Naive B cell (primary cell): ENCODE data around the gene C1QTNF8. TPM values are rescaled to one million over a fixed set of nuclear protein-coding genes. Genes with fewer than 3 reads are reported as not detected.

ENCODE experiments used
- ATAC-seq, 2 donors: fragments of 150-1000 bp; cut with Tn5 transposase; 2 replicates each; pipeline ENCODE4 v1.10.0; 2021; ENCODE audit warnings: low read depth in 2 of 2, mild to moderate bottlenecking in 2 of 2, moderate library complexity in 2 of 2
- DNase-seq: peaks from one replicate; pipeline ENCODE4 v3.0.0; 2022
- H3K27ac Mint-ChIP-seq, 6 donors: one replicate each; pipeline ENCODE4 v1.8.0; 2020 to 2022; ENCODE audit warnings: mild to moderate bottlenecking in 6 of 6, mixed read lengths in 6 of 6, moderate library complexity in 5 of 6, inconsistent platforms in 2 of 6
- H3K27me3 Mint-ChIP-seq, 3 donors: one replicate each; pipeline ENCODE4 v1.8.0; 2021 to 2022; ENCODE audit warnings: mixed read lengths in 3 of 3, mild to moderate bottlenecking in 1 of 3
- H3K36me3 Mint-ChIP-seq, 2 donors: one replicate each; pipeline ENCODE4 v1.8.0; 2020 to 2022; ENCODE audit warnings: mixed read lengths in 2 of 2, inconsistent platforms in 1 of 2, mild to moderate bottlenecking in 1 of 2
- H3K4me1 Mint-ChIP-seq, 3 donors: one replicate each; pipeline ENCODE4 v1.8.0; 2020 to 2022; ENCODE audit warnings: mixed read lengths in 3 of 3, inconsistent platforms in 1 of 3, mild to moderate bottlenecking in 1 of 3, moderate library complexity in 1 of 3
- H3K4me3 Mint-ChIP-seq, 8 donors: one replicate each; pipeline ENCODE4 v1.8.0; 2020 to 2022; ENCODE audit warnings: mild to moderate bottlenecking in 8 of 8, mixed read lengths in 8 of 8, moderate library complexity in 8 of 8, inconsistent platforms in 2 of 8
- H3K9me3 Mint-ChIP-seq, 7 donors: one replicate each; pipeline ENCODE4 v1.8.0; 2020 to 2022; ENCODE audit warnings: mixed read lengths in 7 of 7, mild to moderate bottlenecking in 5 of 7, inconsistent platforms in 2 of 7, moderate library complexity in 1 of 7
- polyA plus RNA-seq, 6 donors: library from polyadenylated mRNA; unstranded; fragments of 300-500 nt; fragmentation: Illumina TruSeq; gene quantifications; one replicate each; pipeline ENCODE4 v1.2.3, GENCODE V29; 2021; ENCODE audit warnings: low read depth in 6 of 6

C1QTNF8 gene
- polyA plus RNA-seq, 6 donors from 2014 or later, result not detected

DNA sequence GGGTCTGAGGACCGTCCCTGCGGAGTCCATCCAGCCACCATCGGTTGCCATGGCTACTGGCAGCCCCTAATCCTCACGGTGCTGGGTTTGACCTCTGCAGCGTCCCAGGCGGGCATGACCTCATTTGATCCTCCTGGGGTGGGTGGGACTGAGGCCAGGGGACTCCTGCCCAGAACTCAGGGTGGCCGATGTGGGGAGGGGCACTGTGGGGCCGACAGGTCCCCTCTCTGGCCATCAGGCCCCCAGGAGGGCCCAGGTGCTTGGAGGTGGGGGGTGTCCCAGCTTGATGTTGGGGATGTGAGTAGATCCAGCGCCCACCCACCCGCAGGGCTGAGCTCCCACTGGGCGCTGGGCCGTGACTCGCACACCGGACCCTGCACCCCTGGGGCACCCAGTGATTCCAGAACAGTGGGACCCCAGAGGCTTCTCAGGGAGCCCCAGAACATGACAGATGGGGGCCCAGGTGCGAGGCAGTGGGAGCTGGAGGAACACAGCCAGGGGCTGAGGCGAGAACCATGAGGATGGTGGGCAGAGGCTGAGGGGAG is 25.1 kb downstream of the C1QTNF8 start:
- Mint-ChIP-seq H3K36me3 (no peaks in the 10 kb centered on the region), H3K27ac (no peak overlapping the region), H3K4me1 (peaks cover 0 to 6% (median 0%) of the 10 kb centered on the region in 3 donors), H3K4me3 (no peak overlapping the region), H3K9me3 (peaks cover 0 to 3% (median 0%) of the 10 kb centered on the region in 7 donors), H3K27me3 (peaks cover 4 to 52% (median 22%) of the 10 kb centered on the region in 3 donors)
- ATAC-seq (no peak), DNase-seq (no peak)

DNA sequence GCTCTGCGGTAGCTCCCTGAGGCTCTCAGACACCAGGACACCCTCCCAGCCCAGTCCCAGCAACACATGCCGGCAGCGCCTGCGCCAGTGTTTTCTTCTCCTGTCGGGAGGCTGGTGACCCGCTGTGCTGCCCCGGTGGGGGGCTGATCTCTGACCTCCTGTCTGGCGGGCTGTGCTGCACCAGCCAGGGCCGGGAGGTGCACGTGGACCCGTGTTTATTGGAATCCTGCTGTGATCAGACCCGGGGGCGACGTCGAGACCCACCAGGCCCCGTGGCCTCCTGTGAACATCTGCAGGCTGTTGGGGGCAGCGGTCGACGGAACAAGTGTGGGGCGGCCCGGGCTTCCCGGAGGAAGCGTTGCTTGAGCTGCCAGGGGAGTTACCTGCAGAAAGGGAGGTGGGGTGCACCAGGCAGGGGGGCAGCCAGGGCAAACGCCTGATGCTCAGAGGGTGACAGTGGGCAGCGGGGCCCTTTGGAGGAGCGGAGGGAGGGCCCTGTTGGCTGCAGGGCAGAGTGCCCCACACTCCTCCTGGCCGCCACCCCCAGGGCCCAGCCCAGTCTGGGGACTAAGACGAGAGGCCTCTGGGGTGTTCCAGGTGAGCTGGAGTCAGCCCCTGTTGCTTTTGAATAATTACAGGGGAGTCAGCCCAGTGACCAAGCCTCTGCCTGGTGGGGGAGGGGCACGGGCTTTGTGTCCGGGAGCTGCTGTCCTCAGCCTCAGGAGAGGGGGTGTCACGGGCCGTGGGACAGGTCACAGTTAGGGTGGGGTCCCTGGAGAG is 25.8 kb downstream of the C1QTNF8 start:
- peaks cover 0 to 3% (median 0%) of the 10 kb centered on the region in 7 donors for H3K9me3 Mint-ChIP-seq
- DNase-seq, result no peak
- H3K27me3 Mint-ChIP-seq, result peaks cover 4 to 55% (median 26%) of the 10 kb centered on the region in 3 donors
- H3K4me3 Mint-ChIP-seq, result peak overlapping the region in 1 of 8 donors; percentile 35
- peaks cover 0 to 6% (median 0%) of the 10 kb centered on the region in 3 donors for H3K4me1 Mint-ChIP-seq
- ATAC-seq, result no peak
- no peak overlapping the region for H3K27ac Mint-ChIP-seq
- no peaks in the 10 kb centered on the region for H3K36me3 Mint-ChIP-seq

DNA sequence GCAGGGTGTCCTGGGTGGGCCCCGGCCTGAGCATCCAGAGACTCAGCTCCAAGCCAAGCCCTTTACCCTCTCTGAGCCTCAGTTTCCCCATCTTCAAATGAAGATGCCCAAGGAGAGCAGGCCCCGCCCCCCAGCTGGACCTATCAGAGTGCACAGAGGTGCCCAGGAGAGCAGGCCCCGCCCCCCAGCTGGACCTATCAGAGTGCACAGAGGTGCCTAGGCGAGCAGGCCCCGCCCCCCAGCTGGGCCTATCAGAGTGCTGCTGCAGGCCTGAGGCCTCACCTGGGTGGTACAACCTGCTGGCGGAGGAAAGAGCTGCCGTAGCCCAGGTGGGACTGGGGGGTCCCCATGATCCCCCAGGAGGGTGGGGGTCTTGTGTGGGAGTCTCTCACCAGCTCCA is 26.9 kb downstream of the C1QTNF8 start:
- ATAC-seq (no peak), DNase-seq (no peak)
- H3K4me3 Mint-ChIP-seq, result no peak overlapping the region
- no peak overlapping the region for H3K27ac Mint-ChIP-seq
- peaks cover 4 to 63% (median 35%) of the 10 kb centered on the region in 3 donors for H3K27me3 Mint-ChIP-seq
- peaks cover 0 to 3% (median 0%) of the 10 kb centered on the region in 7 donors for H3K9me3 Mint-ChIP-seq
- no peaks in the 10 kb centered on the region for H3K36me3 Mint-ChIP-seq
- H3K4me1 Mint-ChIP-seq, result peaks cover 0 to 6% (median 0%) of the 10 kb centered on the region in 3 donors

DNA sequence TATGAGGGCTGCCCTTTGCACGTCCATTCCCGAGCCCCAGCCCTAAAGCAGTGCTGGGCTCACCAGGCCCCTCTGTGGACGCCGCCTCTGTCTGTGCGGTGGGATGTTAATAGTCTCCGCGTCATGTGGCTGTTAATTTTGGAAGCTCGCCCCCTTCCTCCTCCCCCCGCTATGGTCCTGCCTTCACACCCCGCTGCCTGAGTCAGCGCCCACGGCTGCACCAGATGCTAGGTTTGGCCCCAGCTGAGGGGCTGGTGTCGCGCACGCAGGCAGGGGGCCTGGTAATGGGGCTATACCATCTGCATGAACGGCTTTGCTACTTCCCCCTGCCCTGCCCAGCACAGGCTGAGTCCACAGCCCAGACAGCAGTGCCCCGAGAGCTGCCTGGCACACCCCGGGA is 27.6 kb downstream of the C1QTNF8 start:
- Mint-ChIP-seq H3K9me3 (peaks cover 0 to 3% (median 0%) of the 10 kb centered on the region in 7 donors), H3K4me3 (no peak overlapping the region), H3K4me1 (peaks cover 0 to 6% (median 0%) of the 10 kb centered on the region in 3 donors), H3K36me3 (no peaks in the 10 kb centered on the region), H3K27me3 (peaks cover 9 to 69% (median 42%) of the 10 kb centered on the region in 3 donors), H3K27ac (no peak overlapping the region)
- DNase-seq, result no peak
- no peak for ATAC-seq

DNA sequence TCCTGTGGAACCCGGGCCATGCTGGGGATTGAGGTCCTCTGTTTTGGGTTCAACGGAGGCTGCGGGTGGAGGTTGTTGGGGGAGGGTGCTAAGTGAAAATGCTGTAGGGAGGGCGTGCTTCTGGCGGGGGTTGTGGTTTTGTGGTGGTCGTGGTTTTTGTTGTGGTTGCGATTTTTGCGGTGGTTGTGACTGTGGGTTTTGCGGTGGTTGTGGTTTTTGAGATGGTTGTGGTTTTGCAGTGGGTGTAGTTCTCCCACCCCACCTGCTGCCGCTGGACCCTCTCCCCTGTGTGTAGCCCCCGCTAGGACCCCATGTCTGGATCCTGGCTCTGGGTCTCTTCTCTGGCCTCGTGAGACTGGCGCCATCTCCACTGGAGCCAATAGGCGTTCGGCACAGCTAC is 28.4 kb downstream of the C1QTNF8 start:
- H3K9me3 Mint-ChIP-seq, result peaks cover 0 to 3% (median 0%) of the 10 kb centered on the region in 7 donors
- ATAC-seq, result no peak
- peaks cover 9 to 77% (median 43%) of the 10 kb centered on the region in 3 donors for H3K27me3 Mint-ChIP-seq
- no peak for DNase-seq
- H3K4me3 Mint-ChIP-seq, result no peak overlapping the region
- H3K36me3 Mint-ChIP-seq, result no peaks in the 10 kb centered on the region
- peaks cover 0 to 6% (median 0%) of the 10 kb centered on the region in 3 donors for H3K4me1 Mint-ChIP-seq
- peak overlapping the region in 1 of 6 donors; percentile 74 for H3K27ac Mint-ChIP-seq

DNA sequence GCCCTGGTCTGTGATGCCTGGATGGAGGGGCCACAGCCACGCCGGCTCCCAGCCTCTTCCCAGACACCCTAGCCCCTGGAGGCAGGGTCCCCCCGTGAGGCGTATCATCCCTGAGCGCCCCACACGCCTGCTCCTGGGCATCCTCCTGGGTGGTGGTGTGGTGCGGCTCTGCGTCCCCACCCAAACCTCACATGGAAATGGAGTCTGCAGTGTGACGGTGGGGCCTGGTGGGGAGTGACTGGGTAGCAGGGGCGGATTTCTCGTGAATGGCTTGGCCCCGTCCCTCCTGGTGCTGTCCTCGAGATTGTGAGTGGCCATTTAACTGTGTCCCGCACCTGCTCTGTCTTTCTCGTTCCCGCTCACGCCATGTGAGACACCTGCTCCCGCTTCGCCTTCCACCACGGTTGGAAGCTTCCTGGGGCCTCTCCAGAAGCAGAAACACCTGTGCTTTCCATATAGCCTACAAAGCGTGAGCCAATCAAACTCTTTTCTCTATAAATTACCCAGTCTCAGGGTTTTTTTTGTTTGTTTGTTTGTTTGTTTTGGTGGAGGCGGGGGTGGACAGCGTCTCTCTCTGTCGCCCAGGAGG is 29.4 kb downstream of the C1QTNF8 start:
- H3K4me3 Mint-ChIP-seq, result no peak overlapping the region
- ATAC-seq (no peak), DNase-seq (no peak)
- no peaks in the 10 kb centered on the region for H3K36me3 Mint-ChIP-seq
- H3K27ac Mint-ChIP-seq, result no peak overlapping the region
- peaks cover 9 to 79% (median 43%) of the 10 kb centered on the region in 3 donors for H3K27me3 Mint-ChIP-seq
- peaks cover 0 to 6% (median 0%) of the 10 kb centered on the region in 3 donors for H3K4me1 Mint-ChIP-seq
- H3K9me3 Mint-ChIP-seq, result peaks cover 0 to 3% (median 0%) of the 10 kb centered on the region in 7 donors

DNA sequence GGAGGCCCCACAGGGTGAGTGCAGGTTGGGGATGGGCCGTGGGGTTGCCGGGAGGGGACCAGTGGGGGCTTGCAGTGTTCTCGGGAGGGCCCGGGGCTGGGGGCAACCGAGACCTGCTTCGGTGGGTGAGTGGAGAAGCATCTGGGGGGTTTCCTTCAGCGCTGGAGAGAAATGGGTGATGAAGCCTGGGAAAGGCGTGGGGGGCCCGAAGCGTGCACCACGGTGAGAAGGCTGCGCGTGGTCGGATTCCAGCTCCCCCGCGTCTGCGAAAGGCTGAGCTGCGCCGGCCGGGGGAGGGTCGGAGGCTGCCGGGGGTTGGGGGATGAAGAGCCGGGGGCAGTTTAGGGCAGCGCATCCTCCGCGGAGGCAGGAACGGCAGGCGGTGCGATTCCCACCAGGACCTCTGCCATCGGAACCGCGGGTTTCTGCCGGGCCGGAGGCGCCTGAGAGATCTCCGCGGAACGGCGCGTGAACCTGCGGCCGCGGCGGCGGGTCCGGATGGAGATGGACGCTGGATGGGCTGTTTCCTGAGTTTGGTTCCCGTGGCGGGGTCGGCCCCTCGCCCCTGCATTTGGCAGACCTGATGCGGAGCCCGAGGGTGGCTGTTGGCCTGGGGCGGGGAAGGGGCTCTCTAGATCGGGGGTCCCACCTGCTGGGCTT is 30.4 kb downstream of the C1QTNF8 start:
- Mint-ChIP-seq H3K4me3 (no peak overlapping the region), H3K9me3 (peaks cover 0 to 3% (median 0%) of the 10 kb centered on the region in 7 donors), H3K27ac (peak overlapping the region in 1 of 6 donors; percentile 41), H3K4me1 (peaks cover 0 to 6% (median 0%) of the 10 kb centered on the region in 3 donors), H3K36me3 (no peaks in the 10 kb centered on the region), H3K27me3 (peaks cover 9 to 72% (median 43%) of the 10 kb centered on the region in 3 donors)
- ATAC-seq (no peak), DNase-seq (no peak)

DNA sequence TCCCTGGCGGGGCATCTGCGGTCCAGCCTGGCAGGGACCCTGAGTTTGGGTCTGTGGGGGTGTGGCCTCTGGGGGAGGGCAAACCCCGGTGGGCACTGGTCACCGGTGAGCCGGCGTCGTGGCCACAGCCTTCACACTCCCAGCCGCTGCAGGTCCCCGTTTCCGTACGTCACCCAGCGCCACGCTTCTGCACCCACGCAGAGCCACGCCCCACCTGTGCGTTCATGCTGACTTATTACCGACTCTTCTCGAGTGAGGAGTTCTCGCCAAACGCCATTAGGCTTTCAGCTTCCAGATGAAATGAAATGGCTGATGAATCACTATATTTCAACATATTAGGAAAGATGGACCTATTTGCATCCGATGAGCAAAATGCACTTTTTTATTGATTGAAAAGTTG is 32.3 kb downstream of the C1QTNF8 start:
- ATAC-seq (no peak), DNase-seq (no peak)
- H3K4me3 Mint-ChIP-seq, result no peak overlapping the region
- H3K36me3 Mint-ChIP-seq, result peaks cover 6 to 7% of the 10 kb centered on the region in 2 donors
- H3K27ac Mint-ChIP-seq, result no peak overlapping the region
- H3K27me3 Mint-ChIP-seq, result peaks cover 9 to 55% (median 36%) of the 10 kb centered on the region in 3 donors
- H3K4me1 Mint-ChIP-seq, result peaks cover 0 to 6% (median 0%) of the 10 kb centered on the region in 3 donors
- peaks cover 3 to 16% (median 8%) of the 10 kb centered on the region in 7 donors for H3K9me3 Mint-ChIP-seq

DNA sequence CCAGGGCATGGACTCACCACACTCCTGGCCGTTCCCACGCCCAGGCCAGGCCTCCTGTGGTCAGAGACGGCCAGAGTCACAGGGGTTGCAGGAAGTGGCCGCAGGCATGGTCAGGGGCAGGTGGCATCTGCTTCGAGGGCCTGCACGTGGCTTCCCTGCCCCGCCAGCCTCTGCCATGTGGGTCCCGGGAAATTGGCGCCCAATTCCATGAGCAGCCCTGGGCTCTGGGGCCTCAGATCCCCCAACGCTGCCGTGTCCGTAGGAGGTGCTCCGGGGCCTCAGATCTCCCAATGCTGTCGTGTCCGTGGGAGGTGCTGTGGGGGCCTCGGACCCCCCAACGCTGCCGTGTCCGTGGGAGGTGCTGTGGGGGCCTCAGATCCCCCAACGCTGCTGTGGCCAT is 33.1 kb downstream of the C1QTNF8 start:
- H3K4me3 Mint-ChIP-seq, result no peak overlapping the region
- H3K27me3 Mint-ChIP-seq, result peaks cover 9 to 49% (median 36%) of the 10 kb centered on the region in 3 donors
- H3K36me3 Mint-ChIP-seq, result peaks cover 6 to 7% of the 10 kb centered on the region in 2 donors
- H3K9me3 Mint-ChIP-seq, result peaks cover 3 to 18% (median 8%) of the 10 kb centered on the region in 7 donors
- DNase-seq (no peak), ATAC-seq (no peak)
- H3K27ac Mint-ChIP-seq, result no peak overlapping the region
- peaks cover 0 to 6% (median 0%) of the 10 kb centered on the region in 3 donors for H3K4me1 Mint-ChIP-seq

DNA sequence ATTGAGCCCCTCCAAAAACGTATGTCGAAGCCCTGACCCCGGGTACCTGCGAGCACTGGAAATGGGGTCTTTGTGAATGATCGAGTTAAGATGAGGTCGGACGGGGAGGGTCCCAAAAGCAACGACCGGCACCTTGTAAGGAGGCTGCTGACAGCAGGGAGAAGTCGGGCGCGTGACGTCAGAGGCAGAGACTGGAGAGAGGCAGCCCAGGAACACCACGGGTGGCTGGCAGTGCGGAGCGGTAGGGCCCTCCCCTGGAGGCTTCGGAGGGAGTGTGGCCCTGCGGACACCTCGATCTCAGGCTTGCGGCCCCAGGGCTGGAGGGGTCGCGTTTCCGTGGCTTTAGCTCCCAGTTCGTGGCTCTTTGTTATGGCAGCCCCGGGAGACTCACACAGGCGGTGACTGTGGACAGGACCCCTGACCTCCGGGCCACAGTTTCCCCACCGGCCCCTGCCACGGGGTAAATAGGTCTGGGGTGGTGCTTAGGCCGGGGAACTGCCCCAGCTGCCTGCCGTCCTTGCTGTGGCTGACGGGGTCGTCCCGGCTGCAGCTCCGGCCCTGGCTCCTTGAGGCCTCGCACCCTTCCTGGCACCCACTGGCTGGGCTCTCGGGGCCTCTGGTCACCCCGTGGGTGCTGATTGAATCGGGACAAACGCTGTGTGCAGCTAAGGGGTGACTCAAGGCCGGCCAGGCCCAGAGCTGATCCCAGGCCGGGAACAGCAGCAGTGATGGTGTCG is 34.1 kb downstream of the C1QTNF8 start:
- Mint-ChIP-seq H3K9me3 (peaks cover 3 to 17% (median 8%) of the 10 kb centered on the region in 7 donors), H3K36me3 (peaks cover 6 to 7% of the 10 kb centered on the region in 2 donors), H3K4me3 (no peak overlapping the region), H3K27ac (no peak overlapping the region), H3K4me1 (no peaks in the 10 kb centered on the region), H3K27me3 (peaks cover 8 to 39% (median 27%) of the 10 kb centered on the region in 3 donors)
- DNase-seq (no peak), ATAC-seq (no peak)

DNA sequence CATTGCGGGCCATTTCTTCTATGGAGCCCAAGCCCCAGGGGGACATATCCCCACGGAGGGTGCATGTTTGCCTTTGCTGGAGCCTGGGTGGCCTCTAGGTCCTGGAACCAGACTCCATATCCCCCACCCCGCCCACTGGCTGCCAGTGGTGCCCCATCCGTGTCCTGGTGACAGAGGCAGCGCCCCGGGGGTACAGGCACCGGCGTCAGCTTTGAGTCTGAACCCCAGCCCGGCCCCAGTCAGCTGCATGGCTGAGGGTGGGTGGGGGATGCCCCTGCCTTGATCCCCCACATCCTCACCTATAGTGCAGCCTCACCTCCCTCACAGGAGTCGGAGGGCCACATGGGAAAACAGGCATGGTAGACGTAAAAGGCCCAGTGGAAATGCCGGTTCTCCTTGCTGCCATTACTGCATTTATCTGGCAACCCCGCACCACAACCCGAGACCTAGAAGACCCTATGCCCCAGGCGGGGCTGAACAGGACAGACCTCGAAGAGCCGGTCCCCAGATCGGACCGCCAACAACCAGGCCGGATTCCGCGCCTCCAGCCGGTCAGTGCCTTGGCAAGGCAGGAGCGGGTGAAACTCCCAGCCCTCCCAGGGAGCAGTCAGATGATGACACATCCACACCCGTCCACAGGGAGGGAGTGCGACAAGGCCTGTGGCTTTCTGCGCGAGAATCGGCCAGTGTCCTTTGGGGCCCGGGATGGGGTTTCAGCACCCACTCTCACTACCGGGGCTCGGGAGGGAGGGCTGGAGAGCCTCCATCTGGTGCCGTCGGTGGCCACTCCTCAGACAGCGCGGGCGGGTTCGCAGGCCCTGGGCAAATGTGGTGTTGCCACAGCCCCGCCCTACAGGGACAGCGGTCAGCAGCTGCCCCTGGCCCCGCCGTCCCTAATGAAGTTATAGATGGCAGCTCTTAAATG is 35.4 kb downstream of the C1QTNF8 start:
- H3K27me3 Mint-ChIP-seq, result peaks cover 4 to 33% (median 22%) of the 10 kb centered on the region in 3 donors
- no peak for ATAC-seq
- no peak overlapping the region for H3K27ac Mint-ChIP-seq
- H3K36me3 Mint-ChIP-seq, result peaks cover 6 to 7% of the 10 kb centered on the region in 2 donors
- H3K4me3 Mint-ChIP-seq, result no peak overlapping the region
- H3K9me3 Mint-ChIP-seq, result peaks cover 3 to 20% (median 8%) of the 10 kb centered on the region in 7 donors
- DNase-seq, result no peak
- H3K4me1 Mint-ChIP-seq, result no peaks in the 10 kb centered on the region

DNA sequence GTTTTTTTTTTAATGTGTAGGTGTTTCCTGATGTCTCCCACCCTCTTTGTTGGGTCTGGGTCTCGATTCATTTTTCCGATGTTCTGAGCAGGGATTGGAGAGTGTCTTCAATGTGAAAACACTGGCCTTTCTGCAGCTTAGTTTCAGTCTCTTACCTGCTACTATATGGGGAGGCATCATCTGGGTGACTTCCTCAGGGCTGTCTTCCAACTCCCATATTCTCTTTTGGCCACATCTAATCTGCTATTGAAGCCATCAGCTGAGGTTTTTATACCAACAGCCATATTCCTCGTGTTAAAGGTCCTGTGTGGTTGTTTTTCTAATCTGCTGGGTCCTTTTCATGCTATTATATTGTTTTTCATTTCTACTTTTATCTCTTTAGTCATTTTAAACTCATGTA is 36.7 kb downstream of the C1QTNF8 start:
- Mint-ChIP-seq H3K9me3 (peaks cover 3 to 20% (median 8%) of the 10 kb centered on the region in 7 donors), H3K4me1 (no peaks in the 10 kb centered on the region), H3K36me3 (peaks cover 6 to 7% of the 10 kb centered on the region in 2 donors), H3K27me3 (peaks cover 4 to 26% (median 15%) of the 10 kb centered on the region in 3 donors), H3K4me3 (peak overlapping the region in 1 of 8 donors; percentile 31), H3K27ac (no peak overlapping the region)
- ATAC-seq, result no peak
- no peak for DNase-seq
